CD4-positive, alpha-beta T cell (primary cell): ENCODE data around the gene SLC7A5. TPM values are rescaled to one million over a fixed set of nuclear protein-coding genes. Genes with fewer than 3 reads are reported as not detected.

Source experiments
- ATAC-seq: fragments of 200-7000 bp; cut with Tn5 transposase; one replicate; pipeline ENCODE4 v1.10.0; 2022; ENCODE audit warnings: mild to moderate bottlenecking; ENCODE audit not compliant: poor library complexity
- CTCF ChIA-PET: fragments of 350-600 bp; sonication (Branson Sonifier 250); formaldehyde crosslinking; loops from one replicate; lab custom pipeline; 2021; ENCODE audit warnings: antibody characterized with exemption, inconsistent platforms; lab: Charles Lee
- POLR2A ChIA-PET: fragments of 350-600 bp; sonication (Branson Sonifier 250); formaldehyde crosslinking; loops from one replicate; lab custom pipeline; 2021; ENCODE audit warnings: antibody characterized with exemption, inconsistent platforms; lab: Charles Lee
- DNase-seq, 14 experiments: peaks; one replicate each; pipeline ENCODE4 v3.0.0-alpha.2; 2013 to 2020; ENCODE audit warnings: mixed read lengths in 2 of 14
- H3K27ac ChIP-seq, 2 donors: one replicate each; pipeline versions ENCODE4 v1.5.1 to v1.7.0; 2013; ENCODE audit warnings: low read length in 2 of 2, low read depth in 1 of 2, mild to moderate bottlenecking in 1 of 2
- H3K27me3 ChIP-seq, 2 experiments: 1 replicate in 1 of 2; 2 replicates in 1 of 2; pipeline versions ENCODE4 v1.6.1 to v1.7.0; 2013; ENCODE audit warnings: low read length in 2 of 2, control low read depth in 1 of 2, mild to moderate bottlenecking in 1 of 2, moderate library complexity in 1 of 2; ENCODE audit not compliant: insufficient read depth in 2 of 2, control insufficient read depth in 1 of 2
- H3K36me3 ChIP-seq: one replicate; pipeline ENCODE4 v1.6.1; 2013; ENCODE audit warnings: low read length, control low read depth; ENCODE audit not compliant: insufficient read depth
- H3K4me1 ChIP-seq: one replicate; pipeline ENCODE4 v1.6.1; 2013; ENCODE audit warnings: low read length, control low read depth; ENCODE audit not compliant: insufficient read depth
- H3K4me3 ChIP-seq: one replicate; pipeline ENCODE4 v1.5.1; 2013; ENCODE audit warnings: mild to moderate bottlenecking, low read length, moderate library complexity
- H3K9me3 ChIP-seq, 2 experiments: 1 replicate in 1 of 2; 2 replicates in 1 of 2; pipeline versions ENCODE4 v1.6.1 to v1.7.0; 2013; ENCODE audit warnings: low read length in 2 of 2, mild to moderate bottlenecking in 2 of 2, control low read depth in 1 of 2, moderate library complexity in 1 of 2; ENCODE audit not compliant: control insufficient read depth in 1 of 2, insufficient read depth in 1 of 2
- H3K27ac Mint-ChIP-seq: one replicate; pipeline ENCODE4 v1.8.0; 2020; ENCODE audit warnings: mixed read lengths
- H3K27me3 Mint-ChIP-seq: one replicate; pipeline ENCODE4 v1.8.0; 2021; ENCODE audit warnings: mixed read lengths
- H3K36me3 Mint-ChIP-seq: one replicate; pipeline ENCODE4 v1.8.0; 2021; ENCODE audit warnings: low read depth, mixed read lengths
- H3K4me1 Mint-ChIP-seq: one replicate; pipeline ENCODE4 v1.8.0; 2021; ENCODE audit warnings: low read depth, mixed read lengths
- H3K4me3 Mint-ChIP-seq: one replicate; pipeline ENCODE4 v1.8.0; 2020; ENCODE audit warnings: mild to moderate bottlenecking, mixed read lengths
- H3K9me3 Mint-ChIP-seq: one replicate; pipeline ENCODE4 v1.8.0; 2020; ENCODE audit warnings: mixed read lengths
- intact Hi-C, 2 experiments: fragments of 100-400 bp; cut with DNase I in 1 of 2; cut with micrococcal nuclease in 1 of 2; formaldehyde crosslinking; loops; one replicate each; pipeline versions ENCODE4 v1.15.1 to v1.9.0; 2023 to 2025; cut with DNase I, micrococcal nuclease
- microRNA-seq: library from miRNA; unstranded; fragments of <30 nt; microRNA quantifications from one replicate; pipeline ENCODE4 v1.2.0, GENCODE V29; 2021; ENCODE audit warnings: borderline microRNAs expressed, borderline replicate concordance
- total RNA-seq, 174 experiments: library from RNA in 2 of 174; stranded (reverse) in 2 of 174; gene quantifications; one replicate each; pipeline ENCODE4 v1.2.3 and lab custom pipeline; 2021 to 2026
- TF ChIP-seq, protein P1 (sequence below): fragments of 200-600 bp; IDR thresholded peaks from one replicate; pipeline ENCODE4 v1.8.0; 2022; ENCODE audit warnings: antibody characterized with exemption, mild to moderate bottlenecking

Gene SLC7A5
- total RNA-seq, 2 experiments from 2014 or later, result 80.3 to 85.3 TPM

DNA sequence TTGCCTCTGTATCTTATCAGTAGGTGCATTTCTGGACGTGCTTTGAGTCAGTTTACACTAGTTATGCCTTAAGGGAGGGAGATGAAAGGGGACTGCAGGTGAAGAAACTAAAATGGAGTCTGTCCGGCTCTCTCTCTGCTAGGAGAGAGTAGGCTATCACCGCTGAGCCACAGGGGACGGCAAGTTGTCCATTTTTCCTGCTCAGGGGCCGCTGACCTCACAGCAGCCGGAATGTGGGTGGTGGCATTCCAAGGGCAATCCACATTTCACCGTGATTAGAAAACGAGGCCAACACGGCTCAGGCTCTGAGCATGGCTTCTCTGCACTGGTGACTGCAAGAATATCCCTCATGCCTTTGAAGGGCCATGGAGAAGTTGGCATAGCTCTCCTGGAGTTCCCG lies 84.5 kb downstream of the SLC7A5 start:
- Mint-ChIP-seq H3K27me3 (no peaks in the 10 kb centered on the region), H3K36me3 (no peaks in the 10 kb centered on the region), H3K9me3 (no peaks in the 10 kb centered on the region), H3K4me3 (no peak overlapping the region), H3K4me1 (peaks cover 20% of the 10 kb centered on the region), H3K27ac (no peak overlapping the region)
- Histone ChIP-seq H3K36me3 (no peaks in the 10 kb centered on the region), H3K4me1 (peaks cover 19% of the 10 kb centered on the region), H3K9me3 (peaks cover 0 to 14% of the 10 kb centered on the region in 2 experiments), H3K4me3 (no peak overlapping the region), H3K27ac (no peak overlapping the region), H3K27me3 (no peaks in the 10 kb centered on the region)
- DNase-seq (no peak), ATAC-seq (no peak)
- POLR2A ChIA-PET, result no interaction called here
- intact Hi-C loops, result no loop called here
- CTCF ChIA-PET, result no interaction called here
- TF ChIP-seq, protein P1, sequence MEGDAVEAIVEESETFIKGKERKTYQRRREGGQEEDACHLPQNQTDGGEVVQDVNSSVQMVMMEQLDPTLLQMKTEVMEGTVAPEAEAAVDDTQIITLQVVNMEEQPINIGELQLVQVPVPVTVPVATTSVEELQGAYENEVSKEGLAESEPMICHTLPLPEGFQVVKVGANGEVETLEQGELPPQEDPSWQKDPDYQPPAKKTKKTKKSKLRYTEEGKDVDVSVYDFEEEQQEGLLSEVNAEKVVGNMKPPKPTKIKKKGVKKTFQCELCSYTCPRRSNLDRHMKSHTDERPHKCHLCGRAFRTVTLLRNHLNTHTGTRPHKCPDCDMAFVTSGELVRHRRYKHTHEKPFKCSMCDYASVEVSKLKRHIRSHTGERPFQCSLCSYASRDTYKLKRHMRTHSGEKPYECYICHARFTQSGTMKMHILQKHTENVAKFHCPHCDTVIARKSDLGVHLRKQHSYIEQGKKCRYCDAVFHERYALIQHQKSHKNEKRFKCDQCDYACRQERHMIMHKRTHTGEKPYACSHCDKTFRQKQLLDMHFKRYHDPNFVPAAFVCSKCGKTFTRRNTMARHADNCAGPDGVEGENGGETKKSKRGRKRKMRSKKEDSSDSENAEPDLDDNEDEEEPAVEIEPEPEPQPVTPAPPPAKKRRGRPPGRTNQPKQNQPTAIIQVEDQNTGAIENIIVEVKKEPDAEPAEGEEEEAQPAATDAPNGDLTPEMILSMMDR, result no peak

DNA sequence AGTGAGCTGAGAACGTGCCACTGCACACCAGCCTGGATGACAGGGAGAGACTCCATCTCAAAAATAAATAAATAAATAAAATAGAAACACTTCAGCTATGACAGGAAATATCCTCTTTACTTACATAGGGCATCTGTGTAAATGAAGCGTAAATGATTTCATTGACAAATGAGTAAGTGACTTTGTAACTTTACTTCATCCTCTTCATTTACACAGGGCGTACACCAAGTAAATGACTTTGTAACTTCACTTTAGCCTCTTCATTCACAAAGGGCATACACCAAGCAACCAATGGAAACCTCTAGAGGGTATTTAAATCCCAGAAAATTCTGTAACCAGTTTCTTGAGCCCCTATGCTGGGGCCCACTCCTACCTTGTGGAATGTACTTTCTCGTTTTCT lies 87.3 kb downstream of the SLC7A5 start:
- Histone ChIP-seq H3K9me3 (peaks cover 0 to 14% of the 10 kb centered on the region in 2 experiments), H3K4me3 (no peak overlapping the region), H3K36me3 (no peaks in the 10 kb centered on the region), H3K4me1 (peaks cover 43% of the 10 kb centered on the region), H3K27me3 (no peaks in the 10 kb centered on the region), H3K27ac (no peak overlapping the region)
- CTCF ChIA-PET, result interaction anchor here (1.4 to 4.2 kb wide), 2 partner anchors 12 to 88 kb away, joined by 3 to 127 read pairs; partner anchors contain the start of gene SLC7A5
- no peak overlapping the region for H3K27ac Mint-ChIP-seq
- no peaks in the 10 kb centered on the region for H3K36me3 Mint-ChIP-seq
- POLR2A ChIA-PET, result interaction anchor here (1.4 kb wide), 1 partner anchor 12 kb away, joined by 4 read pairs; no protein-coding TSS in a partner anchor
- H3K4me3 Mint-ChIP-seq, result no peak overlapping the region
- TF ChIP-seq, protein P1, result no peak
- ATAC-seq (no peak), DNase-seq (no peak)
- no peaks in the 10 kb centered on the region for H3K9me3 Mint-ChIP-seq
- no peaks in the 10 kb centered on the region for H3K27me3 Mint-ChIP-seq
- peaks cover 38% of the 10 kb centered on the region for H3K4me1 Mint-ChIP-seq
- intact Hi-C loops, result no loop called here

DNA sequence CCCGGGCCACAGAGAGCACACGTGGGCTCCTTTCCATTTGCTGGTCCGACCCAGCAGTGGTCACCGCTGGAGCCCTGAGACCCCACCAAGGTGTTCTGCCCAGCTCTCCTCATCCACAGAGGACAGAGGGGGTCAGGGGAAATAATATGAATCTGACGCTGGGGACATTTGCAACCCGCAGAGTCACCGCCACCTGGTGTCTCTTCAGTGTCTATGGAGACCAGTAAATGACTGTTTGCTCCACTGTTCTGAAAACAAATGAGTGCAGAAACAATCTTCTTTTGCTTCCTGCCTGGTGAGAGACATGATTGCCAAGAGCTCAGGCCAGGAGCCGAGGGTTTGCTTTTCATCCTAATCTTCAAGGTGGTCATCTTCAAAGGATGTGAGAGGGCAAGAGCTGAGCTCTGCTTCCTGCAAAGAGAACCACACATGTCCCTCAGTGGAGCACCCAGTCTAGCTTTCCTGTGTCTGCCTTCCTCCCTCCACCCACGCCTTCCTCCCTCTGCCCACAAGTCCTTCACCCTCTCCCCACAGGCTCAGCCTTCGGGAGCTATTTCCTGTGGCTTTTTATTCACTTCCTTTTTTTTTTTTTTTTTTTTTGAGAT lies 88.8 kb downstream of the SLC7A5 start:
- H3K36me3 ChIP-seq, result no peaks in the 10 kb centered on the region
- intact Hi-C loops, result no loop called here
- ATAC-seq (no peak), DNase-seq (peak in 8 of 14 experiments; percentile 6 to 77 (median 48))
- Mint-ChIP-seq H3K27ac (peak overlapping the region; percentile 81), H3K4me3 (peak overlapping the region; percentile 9), H3K36me3 (no peaks in the 10 kb centered on the region), H3K4me1 (peaks cover 38% of the 10 kb centered on the region), H3K27me3 (no peaks in the 10 kb centered on the region), H3K9me3 (no peaks in the 10 kb centered on the region)
- H3K9me3 ChIP-seq, result peaks cover 0 to 14% of the 10 kb centered on the region in 2 experiments
- TF ChIP-seq, protein P1, result no peak
- H3K27ac ChIP-seq, result no peak overlapping the region
- H3K4me1 ChIP-seq, result peaks cover 43% of the 10 kb centered on the region
- H3K4me3 ChIP-seq, result no peak overlapping the region
- H3K27me3 ChIP-seq, result no peaks in the 10 kb centered on the region
- ChIA-PET POLR2A (interaction anchor here (0.7 to 2.2 kb wide), 5 partner anchors 11 to 115 kb away, joined by 4 to 8 read pairs (median 5); partner anchors contain the start of genes KLHDC4 and SLC7A5), CTCF (interaction anchor here (0.7 to 4.2 kb wide), 7 partner anchors 15 to 134 kb away, joined by 4 to 127 read pairs (median 26); partner anchors contain the start of genes KLHDC4 and SLC7A5)

Small RNA genes lying within 50 kb of the gene (microRNA-seq; reads per million reads assigned to microRNA genes)
- not detected for gene MIR6775

Other genes starting within 250 kb of the SLC7A5 start
- gene KLHDC4, start 103.5 kb downstream of the SLC7A5 start, total RNA-seq, result 10 to 100 TPM; 41.4 to 43.0 TPM
- gene CA5A, start 67.0 kb upstream of the SLC7A5 start, total RNA-seq, result not detected
- 10 to 100 TPM; 57.5 to 58.6 TPM for gene BANP, start 81.9 kb upstream of the SLC7A5 start, total RNA-seq